OCI-LY1 (cell line): ENCODE measurements around the gene ITSN1.

Source experiments
- H2AFZ ChIP-seq: fragments of 200-600 bp; sonication (generic), shearing (Covaris generic); 2 replicates; pipeline ENCODE4 v1.6.0; 2014; ENCODE audit warnings: antibody characterized with exemption, mild to moderate bottlenecking, low read length
- H3F3A ChIP-seq: fragments of 200-600 bp; sonication (generic), shearing (Covaris generic); 2 replicates; pipeline ENCODE4 v1.6.0; 2014; ENCODE audit warnings: mild to moderate bottlenecking, antibody characterized with exemption, low read length, moderate library complexity; ENCODE audit not compliant: insufficient read depth
- H3K27ac ChIP-seq: fragments of 200-600 bp; sonication (generic); 2 replicates; pipeline ENCODE4 v1.5.1; 2014; ENCODE audit warnings: low read length, mixed run types, mild to moderate bottlenecking, low read depth; ENCODE audit not compliant: poor library complexity, severe bottlenecking
- H3K27me3 ChIP-seq: fragments of 200-600 bp; sonication (generic); 2 replicates; pipeline ENCODE4 v1.6.0; 2014; ENCODE audit warnings: antibody characterized with exemption, mild to moderate bottlenecking, low read length, moderate library complexity; ENCODE audit not compliant: insufficient read depth
- H3K36me3 ChIP-seq: fragments of 200-600 bp; sonication (generic); 2 replicates; pipeline ENCODE4 v1.6.1; 2014; ENCODE audit warnings: mild to moderate bottlenecking, antibody characterized with exemption, low read length, moderate library complexity, mixed read lengths; ENCODE audit not compliant: insufficient read depth
- H3K4me1 ChIP-seq: fragments of 200-600 bp; sonication (generic); 2 replicates; pipeline ENCODE4 v1.5.1; 2014; ENCODE audit warnings: mild to moderate bottlenecking, low read length, moderate library complexity; ENCODE audit not compliant: insufficient read depth, severe bottlenecking
- H3K4me2 ChIP-seq: fragments of 200-600 bp; sonication (generic), shearing (Covaris generic); 2 replicates; pipeline ENCODE4 v1.6.1; 2014; ENCODE audit warnings: low read length
- H3K4me3 ChIP-seq: fragments of 200-600 bp; sonication (generic); 2 replicates; pipeline ENCODE4 v1.5.1; 2014; ENCODE audit warnings: low read length, low read depth, mild to moderate bottlenecking, mixed read lengths; ENCODE audit not compliant: poor library complexity, severe bottlenecking
- H3K79me2 ChIP-seq: fragments of 200-600 bp; shearing (Covaris generic); 2 replicates; pipeline ENCODE4 v1.6.1; 2016; ENCODE audit warnings: mixed run types, low read length, mixed read lengths; ENCODE audit not compliant: insufficient read depth
- H3K9ac ChIP-seq: fragments of 200-600 bp; sonication (generic), shearing (Covaris generic); 2 replicates; pipeline ENCODE4 v1.6.1; 2014; ENCODE audit warnings: mild to moderate bottlenecking, low read length, mixed read lengths
- H3K9me2 ChIP-seq: fragments of 200-600 bp; sonication (generic), shearing (Covaris generic); 2 replicates; pipeline ENCODE4 v1.6.1; 2014; ENCODE audit warnings: low read depth, mild to moderate bottlenecking, low read length, mixed read lengths
- H3K9me3 ChIP-seq: fragments of 200-600 bp; shearing (Covaris generic); 2 replicates; pipeline ENCODE4 v1.6.1; 2014; ENCODE audit warnings: low read length, mixed read lengths
- H4K20me1 ChIP-seq: fragments of 200-600 bp; sonication (generic), shearing (Covaris generic); 2 replicates; pipeline ENCODE4 v1.6.0; 2016; ENCODE audit warnings: mild to moderate bottlenecking, low read length; ENCODE audit not compliant: insufficient read depth
- CTCF ChIP-seq: fragments of 200-600 bp; sonication (generic), shearing (Covaris generic); IDR thresholded peaks from 2 replicates; pipeline ENCODE4 v1.5.1; 2017; ENCODE audit warnings: mild to moderate bottlenecking, antibody characterized with exemption, low read length, moderate library complexity, mixed read lengths
- EZH2 ChIP-seq: fragments of 200-600 bp; sonication (generic), shearing (Covaris generic); IDR thresholded peaks from 2 replicates; pipeline ENCODE4 v1.8.0; 2017; ENCODE audit warnings: borderline replicate concordance, mixed run types, mild to moderate bottlenecking, antibody characterized with exemption, low read length, moderate library complexity, mixed read lengths

The ITSN1 gene

GRCh38 chr21:33707846-33708245, 65.5 kb downstream of the ITSN1 start:
- Histone ChIP-seq H2AFZ (no peak overlapping the region), H3K79me2 (no peaks in the 10 kb centered on the region), H3F3A (no peaks in the 10 kb centered on the region), H3K4me2 (no peak overlapping the region), H3K9ac (no peak overlapping the region), H4K20me1 (no peaks in the 10 kb centered on the region), H3K9me2 (no peaks in the 10 kb centered on the region), H3K27ac (no peak overlapping the region), H3K27me3 (no peaks in the 10 kb centered on the region), H3K9me3 (0 out of 2 replicates have a peak, but pooled peaks cover 3% of the 10 kb centered on the region), H3K36me3 (no peaks in the 10 kb centered on the region), H3K4me1 (no peaks in the 10 kb centered on the region), H3K4me3 (no peak overlapping the region)
- no peak for TF ChIP-seq CTCF
- no peak for TF ChIP-seq EZH2

- H2AFZ ChIP-seq: no peak overlapping the region
- no peak overlapping the region for H3K27ac ChIP-seq
- H3K9me2 ChIP-seq: no peaks in the 10 kb centered on the region
- no peaks in the 10 kb centered on the region for H4K20me1 ChIP-seq
- no peak overlapping the region for H3K4me3 ChIP-seq
- 0 out of 2 replicates have a peak, but pooled peaks cover 3% of the 10 kb centered on the region for H3K9me3 ChIP-seq
- H3K27me3 ChIP-seq: no peaks in the 10 kb centered on the region
- H3K4me2 ChIP-seq: no peak overlapping the region
- H3K4me1 ChIP-seq: no peaks in the 10 kb centered on the region
- TF ChIP-seq CTCF (no peak), EZH2 (no peak)
- H3K36me3 ChIP-seq: no peaks in the 10 kb centered on the region
- no peak overlapping the region for H3K9ac ChIP-seq
- H3F3A ChIP-seq: no peaks in the 10 kb centered on the region
- no peaks in the 10 kb centered on the region for H3K79me2 ChIP-seq
These were observed 66.6 kb downstream of the ITSN1 start for GRCh38 chr21:33708874-33709273.

- no peak overlapping the region for H3K4me2 ChIP-seq
- TF ChIP-seq EZH2: no peak
- no peak for TF ChIP-seq CTCF
- no peak overlapping the region for H3K9ac ChIP-seq
- H3F3A ChIP-seq: no peaks in the 10 kb centered on the region
- H3K27me3 ChIP-seq: no peaks in the 10 kb centered on the region
- no peaks in the 10 kb centered on the region for H3K36me3 ChIP-seq
- H3K4me1 ChIP-seq: no peaks in the 10 kb centered on the region
- H4K20me1 ChIP-seq: no peaks in the 10 kb centered on the region
- H3K27ac ChIP-seq: no peak overlapping the region
- H3K79me2 ChIP-seq: no peaks in the 10 kb centered on the region
- no peaks in the 10 kb centered on the region for H3K9me2 ChIP-seq
- H2AFZ ChIP-seq: no peak overlapping the region
- no peak overlapping the region for H3K4me3 ChIP-seq
- 0 out of 2 replicates have a peak, but pooled peaks cover 3% of the 10 kb centered on the region for H3K9me3 ChIP-seq
These were observed 69.9 kb downstream of the ITSN1 start for GRCh38 chr21:33712022-33712803.
